HK-2 (cell line): ENCODE results near the gene KARS1.
"Not testable (repeated sequence)": the region's sequence is repeated elsewhere in the genome, so short reads cannot be mapped to it uniquely, and the experiment has no call there.

Source experiments
- DNase-seq: peaks from one replicate; pipeline ENCODE4 v3.0.0-alpha.2; 2018; ENCODE audit not compliant: unreplicated experiment

The KARS1 gene

DNA sequence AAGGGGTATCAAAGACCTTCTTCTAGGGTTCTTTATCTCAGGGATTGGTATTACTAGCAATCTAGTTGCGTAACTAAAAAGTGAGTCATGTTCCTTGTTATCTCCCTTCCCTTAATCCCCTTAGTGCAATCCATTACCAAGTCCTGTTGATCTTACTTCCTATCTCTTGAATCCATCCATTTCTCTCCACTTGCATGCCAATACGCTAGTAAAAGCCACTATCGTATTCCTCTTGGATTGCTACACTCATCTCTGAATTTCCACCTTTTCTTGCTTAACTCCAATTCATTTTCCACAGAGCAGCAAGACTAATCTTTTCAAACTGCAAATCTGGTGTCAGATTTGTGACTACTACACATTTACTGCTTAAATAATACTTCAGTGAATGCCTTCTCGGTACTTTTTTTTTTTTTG is 22.5 kb downstream of the KARS1 start:
- DNase-seq = no peak

DNA sequence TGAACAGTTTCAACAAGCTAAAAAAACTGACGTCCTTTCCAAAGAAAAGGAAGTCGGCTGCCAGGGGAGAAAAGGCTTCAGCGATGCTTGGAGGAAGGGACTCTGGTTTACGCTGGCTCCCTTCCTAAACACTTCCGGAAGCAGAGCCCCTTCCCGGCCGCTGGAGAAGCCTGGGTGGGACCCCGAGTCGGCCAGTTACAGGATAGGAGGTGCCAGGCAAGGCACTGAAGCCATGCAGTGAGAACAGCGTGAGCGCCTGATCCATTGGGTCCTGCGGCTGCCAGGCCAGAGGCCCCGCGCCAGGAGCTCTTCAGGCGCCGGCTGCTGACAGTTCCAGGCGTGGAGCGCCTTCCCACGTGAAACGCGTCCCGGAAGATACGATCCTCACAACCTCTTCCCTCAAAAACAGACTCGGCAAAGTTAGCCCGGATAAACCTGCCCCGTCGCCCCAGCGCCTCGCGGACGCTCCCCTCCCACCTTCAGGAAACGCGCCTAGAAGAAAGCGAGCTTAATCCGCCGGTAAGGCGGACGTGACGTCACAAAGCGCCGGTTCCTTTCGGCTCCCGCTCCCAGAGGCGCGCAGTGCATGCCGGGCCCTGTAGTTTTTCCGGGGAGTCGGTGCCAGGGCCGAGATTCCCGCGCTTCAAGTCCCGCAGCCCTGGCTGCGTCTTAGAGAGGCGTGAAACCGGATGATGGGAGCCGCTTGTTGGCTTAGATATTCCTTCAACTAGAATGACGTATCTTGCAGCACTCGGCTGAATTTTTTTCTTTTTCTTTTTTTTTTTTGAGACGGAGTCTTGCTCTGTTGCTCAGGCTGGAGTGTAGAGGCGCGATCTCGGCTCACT is 24.5 kb downstream of the KARS1 start, which contains the start of gene ADAT1:
TSS of gene ADAT1 (minus strand) at position 521 of the 845 bp plus-strand sequence. CDS start 2,482 bp downstream, outside the sequence.
- peak; percentile 96 for DNase-seq

DNA sequence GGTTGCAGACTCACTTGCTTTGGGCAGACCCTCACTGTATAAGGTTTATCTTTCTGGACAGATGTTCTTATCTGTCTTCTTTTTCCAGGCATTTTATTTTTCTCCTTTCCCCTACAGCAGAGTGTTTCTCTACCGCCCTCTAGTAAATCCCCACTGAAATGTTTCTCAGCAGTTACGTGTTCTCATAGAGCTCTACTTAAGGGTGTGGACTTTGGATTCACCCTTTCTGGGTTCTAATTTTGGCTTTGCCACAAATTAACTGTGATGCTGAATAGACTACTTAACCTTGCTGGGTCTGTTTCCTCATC is 26.3 kb downstream of the KARS1 start:
- no peak for DNase-seq

DNA sequence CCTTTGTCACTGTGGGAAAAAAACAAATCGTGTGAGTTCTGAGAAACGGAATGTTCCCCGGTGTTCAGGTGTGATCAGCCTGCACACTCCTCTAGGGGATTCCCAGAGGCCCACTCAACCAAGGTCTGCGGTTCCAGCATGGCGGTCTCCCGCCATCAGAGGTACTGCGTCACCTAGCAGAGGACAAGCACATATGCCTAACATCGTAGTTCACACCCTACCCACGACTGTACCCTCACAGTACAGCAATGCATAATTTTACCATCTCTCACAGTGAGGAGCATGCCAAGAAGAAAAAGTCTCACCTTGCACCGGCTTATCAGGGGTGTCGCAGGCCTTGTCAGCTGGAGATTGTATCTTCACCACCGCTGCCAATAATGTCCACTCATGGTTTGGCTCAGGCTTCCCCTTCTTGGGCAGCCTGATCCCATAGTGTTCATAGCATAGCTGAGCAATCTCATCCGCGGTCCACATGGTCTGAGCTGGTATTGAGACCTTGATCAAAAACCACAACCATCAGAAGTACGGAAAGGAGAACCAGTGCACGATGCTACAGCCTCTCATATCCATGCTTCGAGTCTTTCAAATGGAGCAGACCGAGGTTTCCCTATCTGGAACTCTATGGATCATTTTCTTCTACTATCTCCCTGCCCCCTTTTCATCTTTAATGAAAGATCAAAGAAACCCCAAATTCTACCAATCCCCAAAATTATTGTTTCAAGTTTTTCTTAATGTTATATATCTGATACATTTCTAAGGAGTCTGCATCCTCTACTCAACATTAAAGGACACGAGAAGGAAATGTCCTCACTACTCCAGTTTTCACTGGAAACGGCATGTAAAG is 26.9 kb downstream of the KARS1 start:
- DNase-seq = no peak

DNA sequence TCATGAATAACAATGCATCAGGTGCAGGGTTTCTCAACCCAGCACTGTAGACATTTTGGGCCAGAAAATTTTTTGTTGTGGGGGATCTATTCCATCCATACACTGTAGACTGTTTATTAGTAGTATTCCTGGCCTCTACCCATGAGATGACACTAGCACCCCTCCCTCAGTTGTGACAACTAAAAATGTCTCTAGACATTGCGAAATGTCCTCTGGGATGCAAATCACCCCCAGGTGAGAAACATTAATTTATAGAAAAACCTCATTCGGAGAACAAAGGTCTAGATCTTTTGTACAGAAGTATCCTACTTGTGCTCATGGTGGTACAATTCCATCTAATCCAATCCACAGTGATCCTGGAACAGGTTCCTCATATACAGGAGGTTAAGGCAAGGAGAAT is 28.7 kb downstream of the KARS1 start:
- no peak for DNase-seq

DNA sequence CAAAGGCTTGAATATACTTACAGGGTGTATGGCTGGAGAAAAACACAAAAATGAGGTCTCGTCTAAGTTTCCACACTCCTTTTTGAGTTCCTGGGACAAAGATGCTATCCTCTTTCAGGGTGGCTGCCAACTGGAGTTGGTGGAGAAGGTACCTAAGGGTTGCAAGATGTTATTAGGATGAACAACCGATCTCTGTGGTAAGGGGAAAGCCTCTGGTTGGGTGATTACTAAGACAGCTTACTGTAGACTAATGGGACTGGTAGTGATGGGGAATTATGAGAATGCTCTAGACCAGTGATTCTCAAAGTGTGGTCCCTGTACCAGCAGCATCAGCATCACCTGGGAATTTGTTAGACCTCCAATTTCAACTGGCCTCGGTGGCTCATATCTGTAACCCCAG is 30.3 kb downstream of the KARS1 start:
- no peak for DNase-seq

DNA sequence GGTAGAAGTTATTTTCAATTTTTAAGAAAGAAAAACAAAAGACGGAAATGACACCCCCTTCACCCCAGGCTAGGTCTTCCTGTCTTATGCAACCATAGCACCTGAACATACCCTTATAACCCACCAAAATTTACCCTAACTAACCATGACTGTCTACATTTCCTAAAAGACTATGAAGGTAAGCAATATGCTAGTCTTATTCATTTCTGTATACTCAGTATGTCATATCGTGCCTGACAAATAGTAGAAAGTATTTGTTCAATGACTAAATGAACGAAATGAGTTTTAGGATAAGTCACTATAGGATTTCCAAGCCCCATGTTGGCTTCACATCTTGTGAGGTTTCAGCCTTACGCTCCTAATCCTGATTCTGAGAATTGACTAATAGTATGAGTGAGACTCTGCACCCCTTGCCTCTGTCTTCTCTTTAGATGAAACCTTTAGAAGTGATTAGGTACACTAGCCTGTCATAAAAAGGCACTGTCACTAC is 30.9 kb downstream of the KARS1 start:
- DNase-seq = no peak

DNA sequence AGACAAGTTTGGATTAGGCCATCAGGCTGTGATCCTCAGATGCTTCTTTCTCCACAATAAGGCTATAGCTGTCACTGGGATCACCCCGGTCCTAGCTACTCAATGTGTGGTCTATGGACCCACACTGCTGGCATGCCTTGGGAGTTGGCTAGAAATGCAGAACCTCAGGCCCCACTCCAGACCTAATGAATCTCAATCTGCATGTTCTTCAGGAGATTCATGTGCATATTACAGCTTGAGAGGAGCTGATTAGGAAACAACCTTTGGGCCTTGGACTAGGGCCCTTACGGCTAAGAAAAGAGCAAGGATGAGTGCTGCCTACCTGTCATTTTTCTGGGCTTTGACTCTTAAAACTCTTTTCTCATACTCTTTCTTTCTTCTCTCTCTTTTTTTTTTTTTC is 31.8 kb downstream of the KARS1 start:
- no peak for DNase-seq

DNA sequence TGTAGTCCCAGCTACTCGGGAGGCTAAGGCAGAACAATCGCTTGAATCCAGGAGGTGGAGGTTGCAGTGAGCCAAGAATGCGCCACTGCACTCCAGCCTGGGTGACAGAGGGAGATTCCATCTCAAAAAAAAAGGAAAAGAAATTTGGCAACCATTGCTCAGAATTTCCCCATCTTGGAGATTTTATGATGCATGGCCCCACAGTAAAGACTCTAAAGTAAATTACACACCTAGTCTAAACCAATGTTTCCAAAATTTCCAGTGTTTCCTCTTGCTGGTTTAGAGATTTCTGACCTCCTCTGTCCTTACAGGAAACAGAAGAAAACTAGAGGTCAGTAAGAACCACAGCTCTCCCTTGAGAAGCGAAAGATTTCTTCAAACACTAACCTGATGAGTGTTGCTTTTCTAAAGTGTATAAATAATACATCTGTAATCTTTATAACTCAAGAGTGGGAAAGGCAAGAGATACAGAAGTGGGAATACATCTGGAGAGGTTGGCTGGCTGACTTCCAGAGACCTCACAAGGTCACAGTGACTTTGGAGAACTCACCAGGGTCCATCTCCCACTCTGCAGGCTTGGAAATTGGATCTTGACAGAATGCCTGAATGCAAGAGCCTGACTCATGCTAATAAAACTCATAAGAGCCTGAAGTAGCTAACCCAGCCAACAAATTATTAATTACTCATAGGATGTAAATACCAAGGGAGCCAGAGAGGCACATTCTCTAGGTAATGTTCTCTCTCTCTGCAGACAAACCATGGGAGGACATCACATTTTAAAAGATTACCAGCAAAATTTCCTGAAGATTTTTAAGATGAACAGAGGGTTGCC is 33.2 kb downstream of the KARS1 start:
- DNase-seq = no peak

DNA sequence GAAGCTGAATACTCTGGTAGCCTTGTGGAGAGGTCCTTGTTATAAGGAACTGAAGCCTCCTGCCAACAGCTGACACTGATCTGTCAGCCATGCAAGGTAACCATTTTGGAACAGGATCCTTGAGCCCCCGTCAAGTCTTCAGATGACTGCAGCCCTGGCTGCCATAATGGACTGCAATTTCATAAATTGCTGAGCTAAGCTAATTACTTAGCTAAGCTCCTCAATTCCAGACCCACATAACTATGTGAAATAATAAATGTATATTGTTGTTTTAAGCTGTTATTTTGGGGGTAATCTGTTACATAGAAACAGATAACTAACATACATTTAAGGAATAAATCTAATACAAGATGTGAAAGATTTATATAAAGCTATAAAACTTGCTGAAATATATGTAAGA is 41.0 kb downstream of the KARS1 start:
- DNase-seq = no peak

DNA sequence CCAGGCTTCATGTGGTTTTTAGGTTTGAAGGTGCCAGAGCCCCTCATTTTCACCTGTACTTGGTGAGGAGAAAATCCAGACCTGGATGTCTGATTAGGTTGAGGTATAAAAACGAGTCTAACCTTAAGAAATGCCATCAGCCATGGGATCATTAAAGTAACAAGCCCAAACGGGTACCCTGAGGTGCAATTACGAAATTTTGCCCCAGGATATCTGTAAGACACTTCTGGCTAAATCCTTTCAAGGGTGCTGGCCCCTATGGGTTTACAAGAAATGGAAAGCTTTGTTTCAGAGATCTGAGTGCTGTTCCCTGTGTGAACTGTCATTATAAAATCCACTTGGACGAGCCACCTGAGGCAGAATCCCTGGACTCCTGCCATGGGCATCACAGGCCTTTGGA is 44.2 kb downstream of the KARS1 start:
- DNase-seq = no peak

DNA sequence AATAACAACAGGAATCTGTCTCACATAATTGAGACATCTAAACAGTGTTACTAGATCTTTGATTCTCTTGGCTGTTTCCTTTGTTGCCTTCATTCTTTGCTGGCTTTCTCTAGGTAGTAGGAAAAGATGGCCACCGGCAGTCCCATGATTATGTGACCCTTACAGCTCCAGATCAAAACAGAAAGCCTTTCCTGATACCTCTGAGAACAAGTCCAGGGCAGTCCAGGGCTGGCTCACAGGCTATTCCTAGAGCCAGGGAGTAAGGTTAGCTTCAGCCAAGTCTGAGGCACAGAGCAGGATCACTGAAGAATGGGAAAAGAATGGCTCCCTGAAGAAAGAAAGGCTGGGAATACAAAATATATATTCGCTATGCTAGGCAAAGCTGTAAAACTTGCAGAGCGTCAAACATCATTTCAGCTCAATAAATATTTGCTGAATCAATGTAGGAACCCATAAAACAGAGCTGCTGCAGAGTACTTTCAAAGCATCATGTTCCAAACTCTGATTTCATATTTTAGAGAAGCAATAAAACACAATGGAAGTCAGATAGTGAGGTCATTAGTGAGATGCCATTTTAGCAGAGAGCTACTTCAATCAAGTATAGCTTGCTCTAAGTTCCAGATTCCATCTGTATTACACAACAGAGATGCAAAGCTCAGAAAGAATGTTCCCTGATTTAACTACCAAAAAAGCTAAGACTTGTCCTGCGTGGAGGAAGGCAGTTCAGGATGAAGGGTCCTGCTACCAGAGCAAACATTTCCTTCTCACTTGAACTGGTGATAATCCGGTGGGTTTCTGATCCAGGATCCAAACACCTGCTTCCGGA is 47.8 kb downstream of the KARS1 start:
- DNase-seq = no peak

DNA sequence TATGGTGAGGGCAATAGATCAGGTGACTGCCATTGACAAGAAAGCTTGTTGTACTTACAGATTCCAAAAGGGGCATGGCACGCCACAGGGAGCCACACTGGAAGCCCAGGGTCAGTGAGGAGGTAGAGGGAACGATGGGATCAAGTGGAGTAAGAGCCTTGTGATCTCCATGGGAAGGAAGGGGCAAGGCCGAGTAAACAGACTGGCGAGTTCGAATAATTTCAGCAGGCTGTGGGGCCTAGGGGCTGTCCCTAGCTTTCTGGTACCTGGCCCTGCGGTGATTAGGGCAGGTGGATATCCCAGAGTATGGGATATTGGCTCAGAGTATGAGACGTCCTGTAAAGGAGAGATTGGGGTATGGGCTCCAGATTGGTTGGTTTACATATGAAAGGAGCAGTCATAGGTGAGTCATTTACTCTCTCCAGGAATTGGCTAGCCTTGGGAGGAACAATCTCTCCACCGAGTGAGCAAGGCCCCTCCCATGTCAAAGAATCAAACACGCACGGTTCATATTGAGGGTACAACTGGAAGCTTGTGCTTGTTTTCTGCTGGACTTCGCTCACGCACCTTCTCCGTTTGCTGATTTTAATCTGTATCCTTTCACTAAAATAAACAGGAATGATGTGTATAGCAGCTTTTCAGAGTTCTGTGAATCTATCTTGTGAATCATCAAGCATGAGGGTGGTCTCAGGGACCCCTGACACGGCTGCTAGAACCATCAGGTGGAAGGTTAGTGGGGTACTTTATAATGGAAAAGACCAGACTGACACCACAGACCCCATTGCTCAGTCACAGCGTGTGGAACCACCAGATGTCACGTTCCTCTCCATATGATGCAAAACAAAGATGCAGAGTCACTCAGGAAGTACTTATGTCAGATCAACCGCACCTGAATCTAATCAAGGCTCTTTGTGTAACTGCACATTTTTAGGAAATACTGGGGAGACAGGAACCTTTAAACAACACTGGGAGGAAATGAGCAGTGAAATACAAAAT is 53.3 kb downstream of the KARS1 start:
- DNase-seq = peak; percentile 7

DNA sequence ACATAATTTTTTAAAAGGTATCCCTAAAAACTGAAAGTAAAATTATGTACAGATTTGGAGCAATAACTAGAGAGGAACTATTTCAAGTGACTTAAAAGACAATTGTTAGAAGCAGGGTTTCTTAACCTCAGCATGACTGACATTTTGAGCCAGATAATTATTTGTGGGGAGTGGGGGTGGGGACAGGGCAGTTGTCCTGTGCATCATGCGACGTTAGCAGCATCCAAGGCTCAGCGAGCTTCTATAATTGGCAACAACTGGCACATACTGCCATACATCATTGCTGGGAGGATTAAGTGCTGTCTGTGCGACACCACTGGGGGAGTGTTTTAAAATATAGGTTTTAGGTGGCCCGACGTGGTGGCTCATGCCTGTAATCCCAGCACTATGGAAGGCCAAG is 54.2 kb downstream of the KARS1 start:
- no peak for DNase-seq

DNA sequence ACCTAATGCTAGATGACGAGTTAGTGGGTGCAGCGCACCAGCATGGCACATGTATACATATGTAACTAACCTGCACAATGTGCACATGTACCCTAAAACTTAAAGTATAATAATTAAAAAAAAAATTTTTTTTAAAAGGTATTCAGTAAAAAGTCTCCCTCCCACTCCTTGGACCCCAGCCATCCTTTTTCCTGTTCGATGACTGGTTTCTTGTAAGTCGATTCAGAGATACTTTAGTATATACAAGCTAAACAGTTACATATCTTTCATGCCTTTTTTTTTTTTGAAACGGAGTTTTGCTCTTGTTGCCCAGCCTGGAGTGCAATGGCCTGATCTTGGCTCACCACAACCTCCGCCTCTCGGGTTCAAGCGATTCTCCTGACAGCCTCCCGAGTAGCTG is 55.5 kb downstream of the KARS1 start:
- DNase-seq = not testable (repeated sequence)

DNA sequence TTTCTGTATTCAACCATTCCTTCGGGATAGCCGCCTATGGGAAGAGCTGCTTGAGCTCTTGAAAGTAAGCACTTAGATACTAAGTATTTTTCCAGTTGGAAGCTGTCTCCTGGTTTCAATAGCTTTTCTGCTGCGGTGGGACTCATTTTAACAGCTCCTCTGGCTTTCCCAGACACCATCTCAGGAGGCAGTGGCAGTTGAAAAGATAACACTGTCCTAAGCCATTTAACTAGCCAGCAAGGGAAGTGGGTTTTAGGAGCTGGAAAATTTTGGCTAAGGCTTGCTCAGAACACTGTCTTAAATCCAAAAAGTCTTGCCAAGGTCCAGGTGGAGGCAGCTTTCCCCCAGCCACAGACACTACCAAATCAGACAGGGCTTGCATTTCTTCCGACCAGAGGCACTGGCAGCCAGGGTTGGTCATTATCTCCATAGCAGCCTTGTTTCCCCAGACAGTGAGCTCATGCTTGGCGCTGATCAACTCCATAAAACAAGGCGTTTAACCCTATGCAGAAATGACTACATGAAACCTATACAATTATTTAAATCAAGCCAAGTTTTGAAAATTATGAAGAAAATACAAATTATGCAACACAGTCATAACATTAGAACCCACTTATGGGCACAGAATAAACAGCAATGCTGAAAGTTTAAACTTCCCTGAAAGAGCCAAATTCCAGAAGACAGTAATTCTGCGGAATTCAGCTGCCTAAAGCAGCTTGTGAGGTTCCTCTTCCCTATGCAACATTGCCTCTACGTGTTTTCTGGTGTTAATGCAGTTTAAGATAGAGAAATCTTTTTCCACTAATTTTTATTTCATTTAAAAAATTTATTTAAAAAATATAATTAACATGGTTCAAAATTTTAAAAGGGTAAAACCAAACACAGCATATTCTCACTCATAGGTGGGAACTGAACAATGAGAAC is 56.3 kb downstream of the KARS1 start:
- no peak for DNase-seq

DNA sequence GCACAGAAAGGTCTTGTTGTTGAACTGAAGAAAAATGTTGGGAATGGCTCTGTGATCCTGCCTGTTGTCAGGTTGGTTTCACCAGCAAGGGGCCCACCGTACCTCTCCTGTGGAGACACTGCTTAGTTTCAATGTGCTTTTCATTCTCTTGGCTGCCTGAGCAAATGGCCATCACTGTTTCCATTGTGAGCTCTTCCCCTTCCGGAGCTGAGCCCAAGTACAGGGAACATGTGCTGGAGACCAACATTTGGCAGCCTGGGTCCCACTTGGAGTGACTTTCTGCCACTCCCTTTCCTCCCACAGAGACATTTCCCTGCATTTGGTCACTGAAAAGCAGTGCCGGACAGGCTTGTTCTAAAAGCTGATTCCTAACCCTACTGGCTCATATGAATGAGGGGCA is 58.2 kb downstream of the KARS1 start:
- no peak for DNase-seq

DNA sequence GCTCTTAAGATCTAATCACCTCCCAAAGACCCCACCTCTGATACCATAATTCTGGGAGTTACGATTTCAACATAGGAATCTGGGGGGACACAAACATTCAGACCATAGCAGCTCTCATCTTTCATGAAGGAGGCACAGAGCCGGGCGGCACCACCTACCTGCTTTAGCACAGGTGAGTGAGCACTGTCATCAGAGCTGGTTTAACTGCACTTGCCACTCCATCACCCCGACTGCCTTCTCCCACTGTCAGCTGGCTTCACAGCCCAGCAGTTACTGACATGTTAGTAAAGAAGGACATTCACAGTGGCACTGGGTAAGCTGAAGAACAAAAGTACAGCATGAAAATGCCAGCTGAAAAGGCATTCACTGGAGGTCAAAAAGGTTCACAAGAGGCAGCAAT is 58.7 kb downstream of the KARS1 start:
- DNase-seq = no peak

DNA sequence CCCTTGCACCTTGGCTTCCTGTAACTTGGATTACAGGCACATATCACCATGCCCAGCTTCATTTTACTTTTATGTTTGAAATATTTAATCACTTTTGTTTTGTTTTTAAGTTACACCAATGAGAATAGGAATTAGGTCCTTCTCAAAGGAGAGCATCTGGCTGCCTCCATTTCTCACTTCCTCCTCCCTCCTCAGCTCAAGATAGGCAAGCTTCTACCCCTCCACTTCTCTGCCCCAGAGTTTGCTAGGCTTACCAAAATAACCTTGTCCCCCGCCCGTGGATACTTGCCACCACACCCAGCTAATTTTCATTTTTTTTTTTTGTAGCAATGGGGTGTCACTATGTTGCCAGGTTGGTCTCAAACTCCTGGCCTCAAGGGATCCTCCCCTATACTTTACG is 63.4 kb downstream of the KARS1 start:
- no peak for DNase-seq
